GM23248 (cell line): Measurements from ENCODE around the gene LHFPL2.

ENCODE experiments used
- EZH2 ChIP-seq: fragments of 200-600 bp; sonication (generic); IDR thresholded peaks from 2 replicates; pipeline ENCODE4 v1.6.1; 2018; ENCODE audit warnings: antibody characterized with exemption, mild to moderate bottlenecking; ENCODE audit not compliant: insufficient read depth, poor library complexity, severe bottlenecking
- EZH2phosphoT487 ChIP-seq: fragments of 200-600 bp; sonication (generic); IDR thresholded peaks from 2 replicates; pipeline ENCODE4 v1.6.1; 2018; ENCODE audit warnings: antibody characterized with exemption, moderate library complexity, mild to moderate bottlenecking, low read depth; ENCODE audit not compliant: insufficient read depth

DNA sequence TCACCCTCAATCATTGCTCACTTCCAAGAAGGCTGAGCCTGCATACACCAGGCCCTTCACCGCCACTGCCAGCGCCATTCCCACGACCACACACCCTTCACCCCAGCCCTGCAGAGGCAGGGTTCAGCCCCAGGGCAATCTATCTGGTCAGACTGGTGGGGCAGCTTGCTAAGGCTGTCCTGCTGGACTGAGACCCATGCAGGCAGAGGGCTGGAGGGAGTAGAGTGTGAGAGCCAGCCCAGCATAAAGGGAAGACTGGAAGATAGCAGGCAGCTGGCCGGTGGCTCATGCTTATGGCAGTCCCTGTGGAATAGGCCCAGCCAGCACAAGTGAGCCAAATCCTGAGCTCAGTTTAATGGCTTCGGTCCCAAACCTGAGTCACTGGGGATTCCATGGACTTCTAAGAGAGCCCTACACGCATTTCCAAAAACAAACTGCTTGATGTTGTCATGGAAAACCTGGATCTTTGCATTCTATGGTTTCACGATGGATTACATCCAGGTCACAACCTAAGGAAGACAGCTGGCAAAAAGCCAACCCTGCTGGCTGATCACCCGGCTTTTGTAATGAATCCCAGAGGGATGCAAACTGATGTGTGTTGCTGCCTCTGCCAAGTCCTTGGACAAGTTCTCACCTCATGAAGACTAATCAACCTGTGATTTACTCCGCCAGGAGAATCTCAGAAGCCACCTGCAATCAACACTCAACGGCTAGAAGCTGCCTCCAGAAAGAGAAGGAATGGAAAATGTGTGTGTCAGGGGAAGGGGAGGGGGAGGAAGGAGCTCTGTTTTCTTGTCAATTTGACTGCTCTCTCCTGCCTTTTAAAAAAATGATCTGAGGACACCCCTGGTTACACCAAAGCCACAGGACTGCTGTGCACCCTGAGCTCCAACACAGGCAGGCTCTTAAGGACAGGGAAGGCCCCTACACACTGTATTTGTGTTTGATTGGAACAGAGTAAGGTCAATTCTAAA, 143.6 kb downstream of the LHFPL2 start:
- no peak for TF ChIP-seq EZH2
- no peak for TF ChIP-seq EZH2phosphoT487
